Uterus (tissue), 4 donors: ENCODE measurements around the gene NCS1. TPM values are rescaled to one million over a fixed set of nuclear protein-coding genes. Genes with fewer than 3 reads are reported as not detected.

ENCODE experiments used
- DNase-seq, 2 donors: peaks; one replicate each; pipeline ENCODE4 v3.0.0-alpha.2; 2019 to 2020
- H3K27ac ChIP-seq, 2 donors: fragments of 200-600 bp; sonication (generic); 1 replicate in 1 of 2; 2 replicates in 1 of 2; pipeline ENCODE4 v1.5.1; 2016 to 2018
- H3K27me3 ChIP-seq, 2 donors: fragments of 200-600 bp; sonication (generic); one replicate each; pipeline ENCODE4 v1.5.1; 2018 to 2019; ENCODE audit warnings: control low read depth in 1 of 2
- H3K36me3 ChIP-seq, 2 donors: fragments of 200-600 bp; sonication (generic); one replicate each; pipeline ENCODE4 v1.5.1; 2019; ENCODE audit warnings: control low read depth in 1 of 2
- H3K4me1 ChIP-seq, 2 donors: fragments of 200-600 bp; sonication (generic); one replicate each; pipeline ENCODE4 v1.5.1; 2018 to 2019; ENCODE audit warnings: control low read depth in 1 of 2
- H3K4me3 ChIP-seq, 2 donors: fragments of 200-600 bp; sonication (generic); 1 replicate in 1 of 2; 2 replicates in 1 of 2; pipeline ENCODE4 v1.5.1; 2018 to 2019; ENCODE audit warnings: mild to moderate bottlenecking in 1 of 2
- H3K9me3 ChIP-seq, 2 donors: fragments of 200-600 bp; sonication (generic); one replicate each; pipeline ENCODE4 v1.5.1; 2019; ENCODE audit warnings: control low read depth in 1 of 2
- POLR2A ChIP-seq, 2 donors: fragments of 450-650 bp; IDR thresholded peaks; one replicate each; pipeline ENCODE4 v1.6.1; 2016; ENCODE audit warnings: antibody characterized with exemption in 2 of 2, mild to moderate bottlenecking in 1 of 2, moderate library complexity in 1 of 2
- intact Hi-C: fragments of 100-400 bp; cut with DNase I; formaldehyde crosslinking; loops from one replicate; pipeline ENCODE4 v1.15.1; 2023; ENCODE audit warnings: low total_unique reads
- total RNA-seq, 4 donors: library from RNA; depleted of rRNA in 3 of 4; stranded (reverse); fragments of >200 nt in 3 of 4; gene quantifications; one replicate each; pipeline versions ENCODE4 v1.1.0 to v1.2.4, GENCODE V29; 2014 to 2023
- TF ChIP-seq, protein P1 (sequence below), 4 experiments: fragments of 200-600 bp in 2 of 4; fragments of 450-650 bp in 2 of 4; sonication (generic) in 2 of 4; IDR thresholded peaks; one replicate each; pipeline ENCODE4 v1.5.1; 2016 to 2019; ENCODE audit warnings: antibody characterized with exemption in 4 of 4, mild to moderate bottlenecking in 2 of 4, moderate library complexity in 1 of 4
- donor health status: DM: yes; HTN: yes; CAD: no.

The NCS1 gene
- total RNA-seq: 10 to 100 TPM in 3 of 4 donors, 1 to 10 TPM in 1; 4.1 to 99.3 (median 39.0) TPM

DNA sequence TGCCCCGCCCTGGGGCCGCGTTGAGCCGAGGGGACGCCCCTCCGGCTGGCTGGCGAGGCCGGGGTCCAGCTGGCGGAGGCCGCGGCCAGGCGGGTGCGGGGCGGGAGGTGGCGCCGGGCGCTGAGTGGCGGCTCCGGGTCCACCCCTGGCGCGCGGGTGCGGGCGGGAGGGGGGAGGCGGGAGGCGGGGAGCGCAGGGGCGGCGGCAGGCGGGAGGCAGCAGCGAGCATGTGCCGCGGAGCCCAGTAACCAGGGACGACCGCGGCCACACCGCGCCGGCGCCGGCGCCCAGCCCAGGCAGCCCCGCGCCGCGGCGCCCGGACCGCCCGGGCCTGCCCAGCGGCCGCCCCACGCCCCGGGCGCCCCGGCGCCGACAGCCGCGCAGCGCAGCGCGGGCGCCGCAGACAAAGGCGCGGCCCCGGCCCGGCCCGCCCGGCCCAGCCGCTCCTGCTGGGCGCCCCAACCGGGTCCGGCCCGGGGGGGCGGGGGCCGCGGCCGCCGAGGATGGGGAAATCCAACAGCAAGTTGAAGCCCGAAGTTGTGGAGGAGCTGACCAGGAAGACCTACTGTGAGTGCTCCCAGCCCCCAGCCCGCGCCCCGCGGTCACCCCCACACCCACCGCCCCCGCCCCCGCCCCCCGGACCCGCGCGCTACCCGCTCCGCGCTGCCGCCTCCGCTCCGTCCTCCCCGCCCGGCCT is at the start of gene NCS1:
Gene NCS1, plus strand, starts transcription at position 244 of the 697 bp plus-strand sequence. Its CDS starts 260 bp downstream, at position 504.
- Histone ChIP-seq H3K27me3 (no peaks in the 10 kb centered on the region), H3K4me3 (peak within 1 kb of the TSS; percentile 44 to 67), H3K9me3 (no peaks in the 10 kb centered on the region), H3K4me1 (no peaks in the 10 kb centered on the region), H3K36me3 (no peaks in the 10 kb centered on the region), H3K27ac (peak within 1 kb of the TSS; percentile 81 to 86)
- TF ChIP-seq POLR2A (IDR thresholded peaks at IDR 0.05): peak in 1 of 2 donors; percentile 12
- TF ChIP-seq, protein P1, sequence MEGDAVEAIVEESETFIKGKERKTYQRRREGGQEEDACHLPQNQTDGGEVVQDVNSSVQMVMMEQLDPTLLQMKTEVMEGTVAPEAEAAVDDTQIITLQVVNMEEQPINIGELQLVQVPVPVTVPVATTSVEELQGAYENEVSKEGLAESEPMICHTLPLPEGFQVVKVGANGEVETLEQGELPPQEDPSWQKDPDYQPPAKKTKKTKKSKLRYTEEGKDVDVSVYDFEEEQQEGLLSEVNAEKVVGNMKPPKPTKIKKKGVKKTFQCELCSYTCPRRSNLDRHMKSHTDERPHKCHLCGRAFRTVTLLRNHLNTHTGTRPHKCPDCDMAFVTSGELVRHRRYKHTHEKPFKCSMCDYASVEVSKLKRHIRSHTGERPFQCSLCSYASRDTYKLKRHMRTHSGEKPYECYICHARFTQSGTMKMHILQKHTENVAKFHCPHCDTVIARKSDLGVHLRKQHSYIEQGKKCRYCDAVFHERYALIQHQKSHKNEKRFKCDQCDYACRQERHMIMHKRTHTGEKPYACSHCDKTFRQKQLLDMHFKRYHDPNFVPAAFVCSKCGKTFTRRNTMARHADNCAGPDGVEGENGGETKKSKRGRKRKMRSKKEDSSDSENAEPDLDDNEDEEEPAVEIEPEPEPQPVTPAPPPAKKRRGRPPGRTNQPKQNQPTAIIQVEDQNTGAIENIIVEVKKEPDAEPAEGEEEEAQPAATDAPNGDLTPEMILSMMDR (IDR thresholded peaks at IDR 0.05): peak in 1 of 4 experiments; percentile 8
- intact Hi-C loops: no loop called here
- peak; percentile 76 to 81 for DNase-seq

DNA sequence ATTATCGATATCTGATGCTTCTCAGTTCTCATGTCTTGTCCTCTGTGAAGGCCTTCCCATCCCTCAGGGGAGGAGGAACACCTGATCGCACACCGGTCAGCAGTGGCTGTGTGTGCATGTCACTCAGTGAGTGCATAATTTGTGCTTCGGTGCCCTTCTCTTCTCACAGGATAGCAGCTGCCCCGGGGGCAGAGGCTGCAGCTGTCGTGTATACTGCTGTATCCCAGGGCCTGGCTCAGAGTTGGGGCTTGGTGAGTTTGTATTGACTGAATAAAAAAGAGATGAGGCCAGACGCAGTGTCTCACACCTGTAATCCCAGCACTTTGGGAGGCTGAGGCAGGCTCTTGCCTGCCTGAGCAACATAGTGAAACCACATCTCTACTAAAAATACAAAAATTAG is 49.7 kb upstream of the NCS1 start:
- intact Hi-C loops: no loop called here
- DNase-seq: no peak
- Histone ChIP-seq H3K36me3 (no peaks in the 10 kb centered on the region), H3K4me3 (no peak overlapping the region), H3K27me3 (no peaks in the 10 kb centered on the region), H3K4me1 (no peaks in the 10 kb centered on the region), H3K9me3 (no peaks in the 10 kb centered on the region), H3K27ac (no peak overlapping the region)
- TF ChIP-seq POLR2A (IDR thresholded peaks at IDR 0.05): no peak
- TF ChIP-seq, protein P1 (IDR thresholded peaks at IDR 0.05): no peak

DNA sequence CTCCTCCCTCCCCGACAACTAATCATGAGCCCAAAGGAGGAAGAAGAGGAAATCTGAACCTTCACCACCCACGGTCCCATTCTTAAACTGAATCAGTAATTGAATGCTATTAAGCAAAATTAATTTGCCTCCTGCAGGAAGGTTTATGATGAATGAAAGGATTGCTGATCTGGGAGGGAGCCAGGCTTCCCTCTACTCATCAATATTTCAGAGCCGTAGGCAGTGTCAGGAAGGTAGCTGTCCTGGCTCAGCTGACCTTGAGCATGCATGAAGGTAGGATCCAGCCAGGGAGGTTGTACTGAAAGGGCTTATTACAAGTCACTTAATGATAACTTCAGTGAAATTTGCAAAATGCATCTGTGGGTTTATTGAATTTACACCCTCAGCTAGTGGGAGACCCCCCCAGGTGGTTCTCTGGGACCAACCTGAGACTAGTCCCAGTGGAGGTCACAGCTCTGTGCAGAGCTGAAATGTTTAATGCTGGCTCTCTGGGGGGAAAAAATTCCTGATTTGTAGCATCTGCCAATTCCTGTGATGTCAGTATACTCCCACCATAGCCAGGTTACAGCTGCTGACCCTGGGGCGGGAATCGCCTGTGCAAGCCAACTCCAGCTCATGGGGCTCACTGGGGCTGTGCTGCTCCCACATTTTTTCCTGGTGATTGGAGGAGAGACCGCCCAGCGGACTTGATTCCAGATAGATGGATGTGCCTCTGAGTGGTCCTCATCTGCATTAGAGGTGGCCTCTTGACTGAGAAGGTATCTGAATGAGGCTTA is 47.9 kb upstream of the NCS1 start:
- H3K4me1 ChIP-seq: no peaks in the 10 kb centered on the region
- H3K4me3 ChIP-seq: no peak overlapping the region
- intact Hi-C loops: no loop called here
- no peaks in the 10 kb centered on the region for H3K9me3 ChIP-seq
- TF ChIP-seq POLR2A (IDR thresholded peaks at IDR 0.05): no peak
- TF ChIP-seq, protein P1 (IDR thresholded peaks at IDR 0.05): no peak
- no peaks in the 10 kb centered on the region for H3K36me3 ChIP-seq
- DNase-seq: peak in 1 of 2 donors; percentile 52
- no peak overlapping the region for H3K27ac ChIP-seq
- no peaks in the 10 kb centered on the region for H3K27me3 ChIP-seq

DNA sequence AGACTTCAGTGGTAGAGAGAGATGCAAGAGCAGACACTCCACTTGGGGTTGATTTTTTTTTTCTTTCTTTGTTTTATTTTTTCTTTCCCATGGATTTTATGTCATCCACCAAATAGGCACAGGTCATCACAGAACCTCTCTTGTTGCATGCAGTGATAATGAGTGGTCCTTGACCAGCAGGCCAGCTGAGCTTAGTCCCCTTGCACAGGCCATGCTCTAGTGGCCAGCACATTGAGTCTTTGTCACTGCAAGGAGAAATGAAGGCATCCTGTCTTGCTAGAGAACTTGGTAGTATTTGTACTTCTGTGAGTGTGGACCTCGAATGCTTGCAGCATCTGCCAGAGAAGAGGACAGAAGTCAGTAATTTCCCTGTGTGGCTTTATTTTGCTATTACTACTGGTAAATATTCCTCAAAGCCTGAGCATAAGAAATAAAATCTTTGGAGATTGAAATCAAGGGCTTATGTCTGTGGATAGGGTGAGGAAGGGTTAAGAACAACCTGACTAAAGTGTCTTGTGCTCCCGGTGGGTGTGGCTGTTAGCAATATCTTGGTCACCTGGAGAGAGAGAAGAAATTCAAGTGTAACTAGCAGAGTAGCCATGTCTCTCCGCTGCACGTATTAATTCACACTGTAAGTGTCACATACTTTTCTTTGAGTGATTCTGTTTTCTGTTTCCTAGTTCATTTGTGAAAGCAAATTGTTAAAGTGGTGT is 45.3 kb upstream of the NCS1 start:
- TF ChIP-seq, protein P1 (IDR thresholded peaks at IDR 0.05): no peak
- no peak for TF ChIP-seq POLR2A (IDR thresholded peaks at IDR 0.05)
- no peak overlapping the region for H3K27ac ChIP-seq
- H3K4me1 ChIP-seq: no peaks in the 10 kb centered on the region
- no peaks in the 10 kb centered on the region for H3K9me3 ChIP-seq
- no peaks in the 10 kb centered on the region for H3K27me3 ChIP-seq
- intact Hi-C loops: no loop called here
- DNase-seq: no peak
- H3K36me3 ChIP-seq: no peaks in the 10 kb centered on the region
- no peak overlapping the region for H3K4me3 ChIP-seq
